GM12875 (cell line): ENCODE results near the gene PSAT1.

ENCODE experiments used
- H3K4me3 ChIP-seq: one replicate; pipeline ENCODE4 v1.5.1; 2011; ENCODE audit warnings: low read depth, low read length, control low read depth
- CTCF ChIP-seq: IDR thresholded peaks from 2 replicates; pipeline ENCODE4 v1.5.1; 2011; ENCODE audit warnings: low read depth, mild to moderate bottlenecking, control low read depth, inconsistent platforms, low read length, moderate library complexity, borderline replicate concordance; ENCODE audit not compliant: insufficient read depth

PSAT1 gene

GRCh38 chr9:78316166-78316892 is 19.4 kb downstream of the PSAT1 start:
- TF ChIP-seq CTCF, result no peak
- no peak overlapping the region for H3K4me3 ChIP-seq

GRCh38 chr9:78319197-78320029 is 22.5 kb downstream of the PSAT1 start:
- no peak overlapping the region for H3K4me3 ChIP-seq
- no peak for TF ChIP-seq CTCF

GRCh38 chr9:78320030-78320693 is 23.2 kb downstream of the PSAT1 start:
- no peak overlapping the region for H3K4me3 ChIP-seq
- no peak for TF ChIP-seq CTCF

- no peak for TF ChIP-seq CTCF
- H3K4me3 ChIP-seq, result no peak overlapping the region
Measured at GRCh38 chr9:78320875-78321496, 24.1 kb downstream of the PSAT1 start.

GRCh38 chr9:78321505-78321904 is 24.6 kb downstream of the PSAT1 start:
- H3K4me3 ChIP-seq, result no peak overlapping the region
- TF ChIP-seq CTCF, result no peak

GRCh38 chr9:78324068-78324650 is 27.2 kb downstream of the PSAT1 start:
- TF ChIP-seq CTCF, result no peak
- no peak overlapping the region for H3K4me3 ChIP-seq
